Endothelial cell of umbilical vein (primary cell): ENCODE measurements around the gene KBTBD3. TPM values are rescaled to one million over a fixed set of nuclear protein-coding genes. Genes with fewer than 3 reads are reported as not detected.
"Not testable (repeated sequence)": the region's sequence is repeated elsewhere in the genome, so short reads cannot be mapped to it uniquely, and the experiment has no call there.

ENCODE experiments used
- BruUV-seq: library from RNA; stranded (reverse); fragments of 400-500 nt; replicated peaks from 2 replicates; lab custom pipeline; 2021; lab: Mats Ljungman, UMichigan
- CTCF ChIA-PET: fragments of 300-600, 350-600 bp; sonication (Branson Sonifier 250); formaldehyde crosslinking; loops from one replicate; lab custom pipeline; 2021; ENCODE audit warnings: antibody characterized with exemption, inconsistent platforms; lab: Charles Lee
- POLR2A ChIA-PET: fragments of 300-600, 350-600 bp; sonication (Branson Sonifier 250); formaldehyde crosslinking; loops from one replicate; lab custom pipeline; 2021; ENCODE audit warnings: antibody characterized with exemption, inconsistent platforms; lab: Charles Lee
- DNase-seq: peaks from one replicate; pipeline ENCODE4 v3.0.0-alpha.2; 2011; ENCODE audit warnings: low read depth, low spot score
- FAIRE-seq: peaks from 2 replicates; lab custom pipeline; 2011; peaks lifted over from hg19 to GRCh38; lab: Jason Lieb, UNC
- H2AFZ ChIP-seq: 2 replicates; pipeline ENCODE4 v1.6.0; 2012; ENCODE audit warnings: low read depth, low read length, control low read depth, inconsistent platforms
- H3K27ac ChIP-seq: 2 replicates; pipeline ENCODE4 v1.5.1; 2011; ENCODE audit warnings: low read depth, mild to moderate bottlenecking, control low read depth, low read length, moderate library complexity; ENCODE audit not compliant: insufficient read depth
- H3K27me3 ChIP-seq, 2 experiments: 2 replicates each; pipeline versions ENCODE4 v1.6.0 to v1.6.1; 2011; ENCODE audit warnings: low read length in 2 of 2, mixed read lengths in 1 of 2; ENCODE audit not compliant: control insufficient read depth in 2 of 2, insufficient read depth in 2 of 2
- H3K36me3 ChIP-seq, 2 experiments: 2 replicates in 1 of 2; 3 replicates in 1 of 2; pipeline ENCODE4 v1.5.1; 2011; ENCODE audit warnings: low read length in 2 of 2, mild to moderate bottlenecking in 1 of 2, moderate library complexity in 1 of 2; ENCODE audit not compliant: control insufficient read depth in 2 of 2, insufficient read depth in 2 of 2; ENCODE audit errors: extremely low read depth in 1 of 2
- H3K4me1 ChIP-seq: 3 replicates; pipeline ENCODE4 v1.5.1; 2011; ENCODE audit warnings: mild to moderate bottlenecking, low read length; ENCODE audit not compliant: control insufficient read depth, insufficient read depth; ENCODE audit errors: extremely low read depth
- H3K4me2 ChIP-seq: 2 replicates; pipeline ENCODE4 v1.6.1; 2011; ENCODE audit warnings: low read length, control low read depth, mixed read lengths; ENCODE audit not compliant: insufficient read depth
- H3K4me3 ChIP-seq, 3 experiments: fragments of 200-600 bp in 1 of 3; sonication (generic), shearing (Covaris generic) in 1 of 3; replicated peaks in 1 of 3; 2 replicates each; pipeline ENCODE4 v1.5.1; 2011 to 2016; ENCODE audit warnings: control low read depth in 3 of 3, low read length in 3 of 3, mild to moderate bottlenecking in 2 of 3, inconsistent platforms in 1 of 3, low read depth in 1 of 3, moderate library complexity in 1 of 3; ENCODE audit not compliant: insufficient read depth in 1 of 3
- H3K79me2 ChIP-seq: 2 replicates; pipeline ENCODE4 v1.6.0; 2012; ENCODE audit warnings: low read length, inconsistent platforms; ENCODE audit not compliant: control insufficient read depth, insufficient read depth
- H3K9ac ChIP-seq: replicated peaks from 2 replicates; pipeline ENCODE3; 2011; ENCODE audit warnings: low read length, control low read depth; ENCODE audit not compliant: insufficient read depth; ENCODE audit errors: extremely low read depth
- H3K9me1 ChIP-seq: replicated peaks from 3 replicates; pipeline ENCODE4 v1.6.0; 2011; ENCODE audit warnings: mild to moderate bottlenecking, low read length; ENCODE audit not compliant: control insufficient read depth, insufficient read depth; ENCODE audit errors: extremely low read depth
- H3K9me3 ChIP-seq: replicated peaks from 2 replicates; pipeline ENCODE4 v1.5.1; 2012; ENCODE audit warnings: low read length, inconsistent platforms; ENCODE audit not compliant: control insufficient read depth, insufficient read depth
- H4K20me1 ChIP-seq: replicated peaks from 2 replicates; pipeline ENCODE3; 2011; ENCODE audit warnings: mild to moderate bottlenecking, low read length; ENCODE audit not compliant: control insufficient read depth, insufficient read depth; ENCODE audit errors: extremely low read depth
- GATA2 ChIP-seq: IDR thresholded peaks from 2 replicates; pipeline ENCODE4 v1.7.0; 2011; ENCODE audit warnings: low read depth, mild to moderate bottlenecking, moderate library complexity, mixed read lengths, low read length; ENCODE audit not compliant: insufficient read length, insufficient read depth
- JUN ChIP-seq: IDR thresholded peaks from 2 replicates; pipeline ENCODE4 v1.6.1; 2011; ENCODE audit warnings: borderline replicate concordance, low read depth; ENCODE audit not compliant: insufficient read length, insufficient read depth
- dilution Hi-C: fragments of 300-500 bp; cut with MboI; formaldehyde crosslinking; loops from one replicate; pipeline ENCODE4 v1.15.0; 2019; ENCODE audit warnings: low sequenced_read_pairs; ENCODE audit not compliant: extremely low pct_ligation_motif_present
- intact Hi-C: fragments of 100-400 bp; cut with micrococcal nuclease; formaldehyde crosslinking; loops from one replicate; pipeline ENCODE4 v1.10.0; 2022
- polyA plus RNA-seq, 4 experiments: library from polyadenylated mRNA; depleted of rRNA in 3 of 4; stranded (reverse) in 3 of 4; unstranded in 1 of 4; fragments of >200 nt; gene quantifications; 2 replicates each; pipeline versions ENCODE4 v1.2.1 to v1.2.3, GENCODE V29; 2011 to 2012; ENCODE audit warnings: missing spikeins in 1 of 4
- total RNA-seq: library from RNA; stranded (reverse); gene quantifications from 2 replicates; pipeline ENCODE4 v1.2.3, GENCODE V29; 2021

Gene KBTBD3
- total and polyA plus RNA-seq, 2 donors (not counting 3 experiments of a cell fraction or from before 2014, with no cell fraction given) = 0.76 to 2.4 TPM

DNA sequence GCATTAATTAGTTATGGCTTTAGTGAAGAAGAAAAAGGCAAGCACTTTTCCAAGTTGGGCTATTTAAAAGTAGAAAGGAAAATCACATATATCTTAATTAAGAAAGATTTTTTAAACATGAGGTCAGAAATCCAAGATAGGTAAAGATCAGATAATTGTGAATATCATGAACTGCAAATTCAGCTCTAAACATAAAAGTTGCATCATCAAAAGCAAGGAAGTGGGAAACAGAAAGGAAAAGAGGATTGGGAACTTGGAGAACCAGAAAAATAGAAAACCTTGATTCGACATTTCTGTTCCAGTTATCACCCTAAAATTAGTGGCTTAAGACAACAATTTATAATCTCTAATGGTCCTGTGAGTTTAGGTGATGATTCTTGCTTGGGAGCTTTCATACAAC, 17.5 kb downstream of the KBTBD3 start:
- no peaks in the 10 kb centered on the region for H4K20me1 ChIP-seq
- DNase-seq (no peak), FAIRE-seq (no peak)
- no peak overlapping the region for H3K27ac ChIP-seq
- H3K9me1 ChIP-seq = no peaks in the 10 kb centered on the region
- BruUV-seq = no TSS peak
- no peaks in the 10 kb centered on the region for H3K36me3 ChIP-seq
- H3K9ac ChIP-seq = no peak overlapping the region
- no peaks in the 10 kb centered on the region for H3K9me3 ChIP-seq
- TF ChIP-seq JUN (no peak), GATA2 (no peak)
- H3K4me1 ChIP-seq = no peaks in the 10 kb centered on the region
- H2AFZ ChIP-seq = no peak overlapping the region
- H3K79me2 ChIP-seq = no peaks in the 10 kb centered on the region
- POLR2A ChIA-PET = no interaction called here
- H3K27me3 ChIP-seq = no peaks in the 10 kb centered on the region
- CTCF ChIA-PET = interaction anchor here (1.7 kb wide), 1 partner anchor 11 kb away, joined by 4 read pairs; no protein-coding TSS in a partner anchor
- H3K4me3 ChIP-seq = no peak overlapping the region
- no peak overlapping the region for H3K4me2 ChIP-seq
- dilution Hi-C loops (no loop called here), intact Hi-C loops (no loop called here)

DNA sequence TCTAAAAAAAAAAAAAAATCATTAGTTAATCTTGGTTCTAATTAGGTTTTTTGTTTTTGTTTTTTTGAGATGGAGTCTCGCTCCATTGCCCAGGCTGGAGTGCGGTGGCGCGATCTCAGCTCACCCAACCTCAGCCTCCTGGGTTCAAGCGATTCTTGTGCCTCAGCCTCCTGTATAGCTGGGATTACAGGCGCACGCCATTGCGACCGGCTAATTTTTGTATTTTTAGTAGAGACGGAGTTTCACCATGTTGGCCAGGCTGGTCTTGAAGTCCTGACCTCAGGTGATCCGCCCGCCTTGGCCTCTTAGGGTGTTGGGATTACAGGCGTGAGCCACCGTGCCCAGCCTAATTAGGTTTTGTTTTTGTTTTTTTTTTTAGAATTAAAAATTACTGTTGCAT, 18.8 kb downstream of the KBTBD3 start:
- dilution Hi-C loops, BruUV-seq, H4K20me1 ChIP-seq, H3K36me3 ChIP-seq, H3K27ac ChIP-seq, intact Hi-C loops, H3K79me2 ChIP-seq, H3K4me2 ChIP-seq, H3K4me3 ChIP-seq, POLR2A ChIA-PET, H3K9ac ChIP-seq, CTCF ChIA-PET, FAIRE-seq, H3K9me1 ChIP-seq, DNase-seq, H2AFZ ChIP-seq, H3K4me1 ChIP-seq, H3K9me3 ChIP-seq, H3K27me3 ChIP-seq: not testable (repeated sequence)
